Measurements from ENCODE around the gene KIFC3. TPM values are rescaled to one million over a fixed set of nuclear protein-coding genes. Genes with fewer than 3 reads are reported as not detected.

The KIFC3 gene
- total RNA-seq, 5 donors from 2014 or later (not counting 1 experiment from before 2014, with no cell fraction given): 0.78 to 4.1 (median 2.7) TPM

- WGBS (ENCODE audit: insufficient coverage): 92% methylated on average over 33 of the region's 44 CpGs
- H3K36me3 Mint-ChIP-seq: peaks cover 25% of the 10 kb centered on the region
These were observed 49.5 kb downstream of the KIFC3 start for GRCh38 chr16:57752581-57753447.

GRCh38 chr16:57752203-57752580, 50.1 kb downstream of the KIFC3 start:
- Histone ChIP-seq H3K4me3 (ENCODE audit: control insufficient read depth in 1 of 2, extremely low read depth in 1 of 2, low read length in 1 of 2) (no peak overlapping the region), H3K36me3 (ENCODE audit: control insufficient read depth in 2 of 2, extremely low read depth in 1 of 2, insufficient read depth in 1 of 2, low read length in 1 of 2) (peaks cover 15 to 25% of the 10 kb centered on the region in 2 donors), H3K27ac (ENCODE audit: low read length) (no peak overlapping the region), H3K9me3 (no peaks in the 10 kb centered on the region), H3K4me1 (ENCODE audit: control insufficient read depth in 1 of 2, extremely low read depth in 1 of 2, insufficient read depth in 2 of 2, low read length in 2 of 2) (peaks cover 0 to 32% of the 10 kb centered on the region in 2 experiments), H3K27me3 (replicated peaks in 1 of 2; ENCODE audit: control insufficient read depth in 2 of 2, extremely low read depth in 1 of 2, insufficient read depth in 2 of 2, low read length in 1 of 2) (no peaks in the 10 kb centered on the region)
- Mint-ChIP-seq H3K9me3 (no peaks in the 10 kb centered on the region), H3K4me3 (no peak overlapping the region), H3K4me1 (peaks cover 0 to 2% (median 0%) of the 10 kb centered on the region in 3 donors), H3K27me3 (no peaks in the 10 kb centered on the region), H3K27ac (no peak overlapping the region), H3K36me3 (peaks cover 28% of the 10 kb centered on the region)
- WGBS (ENCODE audit: insufficient coverage): 88% methylated on average over 6 of the region's 6 CpGs
- ATAC-seq (replicated peaks in 1 of 4): no peak
- ChIA-PET POLR2A (no interaction called here), CTCF (no interaction called here)
- DNase-seq: no peak

More at GRCh38 chr16:57752581-57753447, 49.5 kb downstream of the KIFC3 start:
- no peaks in the 10 kb centered on the region for H3K27me3 Mint-ChIP-seq
- ChIA-PET CTCF (no interaction called here), POLR2A (no interaction called here)
- peaks cover 0 to 2% (median 0%) of the 10 kb centered on the region in 3 donors for H3K4me1 Mint-ChIP-seq
- H3K4me3 Mint-ChIP-seq: no peak overlapping the region
- Histone ChIP-seq H3K27me3 (replicated peaks in 1 of 2; ENCODE audit: control insufficient read depth in 2 of 2, extremely low read depth in 1 of 2, insufficient read depth in 2 of 2, low read length in 1 of 2) (no peaks in the 10 kb centered on the region), H3K9me3 (no peaks in the 10 kb centered on the region), H3K4me1 (ENCODE audit: control insufficient read depth in 1 of 2, extremely low read depth in 1 of 2, insufficient read depth in 2 of 2, low read length in 2 of 2) (peaks cover 0 to 39% of the 10 kb centered on the region in 2 experiments), H3K4me3 (ENCODE audit: control insufficient read depth in 1 of 2, extremely low read depth in 1 of 2, low read length in 1 of 2) (no peak overlapping the region), H3K36me3 (ENCODE audit: control insufficient read depth in 2 of 2, extremely low read depth in 1 of 2, insufficient read depth in 1 of 2, low read length in 1 of 2) (peaks cover 12 to 25% of the 10 kb centered on the region in 2 donors), H3K27ac (ENCODE audit: low read length) (no peak overlapping the region)
- H3K9me3 Mint-ChIP-seq: no peaks in the 10 kb centered on the region
- H3K27ac Mint-ChIP-seq: no peak overlapping the region
- DNase-seq (no peak), ATAC-seq (replicated peaks in 1 of 4) (no peak)

- 95% methylated on average over 24 of the region's 26 CpGs for WGBS (ENCODE audit: insufficient coverage)
- Histone ChIP-seq H3K27ac (ENCODE audit: low read length) (no peak overlapping the region), H3K27me3 (replicated peaks in 1 of 2; ENCODE audit: control insufficient read depth in 2 of 2, extremely low read depth in 1 of 2, insufficient read depth in 2 of 2, low read length in 1 of 2) (no peaks in the 10 kb centered on the region), H3K4me1 (ENCODE audit: control insufficient read depth in 1 of 2, extremely low read depth in 1 of 2, insufficient read depth in 2 of 2, low read length in 2 of 2) (peaks cover 0 to 27% of the 10 kb centered on the region in 2 experiments), H3K9me3 (no peaks in the 10 kb centered on the region), H3K4me3 (ENCODE audit: control insufficient read depth in 1 of 2, extremely low read depth in 1 of 2, low read length in 1 of 2) (no peak overlapping the region), H3K36me3 (ENCODE audit: control insufficient read depth in 2 of 2, extremely low read depth in 1 of 2, insufficient read depth in 1 of 2, low read length in 1 of 2) (peaks cover 15 to 25% of the 10 kb centered on the region in 2 donors)
- H3K27me3 Mint-ChIP-seq: no peaks in the 10 kb centered on the region
- peaks cover 0 to 2% (median 0%) of the 10 kb centered on the region in 3 donors for H3K4me1 Mint-ChIP-seq
- CTCF ChIA-PET: no interaction called here
- H3K9me3 Mint-ChIP-seq: no peaks in the 10 kb centered on the region
- POLR2A ChIA-PET: interaction anchor here in 1 of 2 donors (0.5 kb wide), 1 partner anchor 378 kb away, joined by 3 read pairs; the partner anchor contains the start of gene CFAP20
- no peak overlapping the region for H3K4me3 Mint-ChIP-seq
- ATAC-seq (replicated peaks in 1 of 4) (no peak), DNase-seq (no peak)
- peaks cover 29% of the 10 kb centered on the region for H3K36me3 Mint-ChIP-seq
- H3K27ac Mint-ChIP-seq: no peak overlapping the region
These were observed 50.6 kb downstream of the KIFC3 start for GRCh38 chr16:57751539-57752202.

- Histone ChIP-seq H3K4me1 (ENCODE audit: control insufficient read depth in 1 of 2, extremely low read depth in 1 of 2, insufficient read depth in 2 of 2, low read length in 2 of 2) (peaks cover 0 to 27% of the 10 kb centered on the region in 2 experiments), H3K36me3 (ENCODE audit: control insufficient read depth in 2 of 2, extremely low read depth in 1 of 2, insufficient read depth in 1 of 2, low read length in 1 of 2) (peaks cover 18 to 22% of the 10 kb centered on the region in 2 donors), H3K9me3 (no peaks in the 10 kb centered on the region), H3K4me3 (ENCODE audit: control insufficient read depth in 1 of 2, extremely low read depth in 1 of 2, low read length in 1 of 2) (no peak overlapping the region), H3K27ac (ENCODE audit: low read length) (no peak overlapping the region), H3K27me3 (replicated peaks in 1 of 2; ENCODE audit: control insufficient read depth in 2 of 2, extremely low read depth in 1 of 2, insufficient read depth in 2 of 2, low read length in 1 of 2) (no peaks in the 10 kb centered on the region)
- DNase-seq (no peak), ATAC-seq (replicated peaks in 1 of 4) (no peak)
- peaks cover 0 to 2% (median 0%) of the 10 kb centered on the region in 3 donors for H3K4me1 Mint-ChIP-seq
- H3K4me3 Mint-ChIP-seq: no peak overlapping the region
- ChIA-PET CTCF (no interaction called here), POLR2A (interaction anchor here in 1 of 2 donors (0.5 kb wide), 1 partner anchor 378 kb away, joined by 3 read pairs; the partner anchor contains the start of gene CFAP20)
- H3K36me3 Mint-ChIP-seq: peaks cover 26% of the 10 kb centered on the region
- WGBS (ENCODE audit: insufficient coverage): 97% methylated on average over 17 of the region's 24 CpGs
- H3K9me3 Mint-ChIP-seq: no peaks in the 10 kb centered on the region
- no peak overlapping the region for H3K27ac Mint-ChIP-seq
- H3K27me3 Mint-ChIP-seq: no peaks in the 10 kb centered on the region
These were observed 51.3 kb downstream of the KIFC3 start for GRCh38 chr16:57750796-57751538.

GRCh38 chr16:57749856-57750452, 52.3 kb downstream of the KIFC3 start:
- Mint-ChIP-seq H3K9me3 (no peaks in the 10 kb centered on the region), H3K27me3 (no peaks in the 10 kb centered on the region), H3K36me3 (peaks cover 25% of the 10 kb centered on the region), H3K4me1 (peaks cover 0 to 2% (median 0%) of the 10 kb centered on the region in 3 donors), H3K4me3 (no peak overlapping the region), H3K27ac (peak overlapping the region in 1 of 2 donors; percentile 6)
- ChIA-PET CTCF (no interaction called here), POLR2A (interaction anchor here in 1 of 2 donors (0.6 kb wide), 1 partner anchor 147 kb away, joined by 3 read pairs; no protein-coding TSS in a partner anchor)
- ATAC-seq (replicated peaks in 1 of 4): no peak
- H3K4me3 ChIP-seq (ENCODE audit: control insufficient read depth in 1 of 2, extremely low read depth in 1 of 2, low read length in 1 of 2): no peak overlapping the region
- WGBS (ENCODE audit: insufficient coverage): 80% methylated on average over 1 of the region's 5 CpGs
- H3K9me3 ChIP-seq: no peaks in the 10 kb centered on the region
- H3K36me3 ChIP-seq (ENCODE audit: control insufficient read depth in 2 of 2, extremely low read depth in 1 of 2, insufficient read depth in 1 of 2, low read length in 1 of 2): peaks cover 14 to 22% of the 10 kb centered on the region in 2 donors
- no peak for DNase-seq
- H3K27me3 ChIP-seq (replicated peaks in 1 of 2; ENCODE audit: control insufficient read depth in 2 of 2, extremely low read depth in 1 of 2, insufficient read depth in 2 of 2, low read length in 1 of 2): no peaks in the 10 kb centered on the region
- no peak overlapping the region for H3K27ac ChIP-seq (ENCODE audit: low read length)
- H3K4me1 ChIP-seq (ENCODE audit: control insufficient read depth in 1 of 2, extremely low read depth in 1 of 2, insufficient read depth in 2 of 2, low read length in 2 of 2): peaks cover 0 to 27% of the 10 kb centered on the region in 2 experiments

Measured in T-cell (primary cell).